Measurements from ENCODE around the gene TBC1D8.

DNA sequence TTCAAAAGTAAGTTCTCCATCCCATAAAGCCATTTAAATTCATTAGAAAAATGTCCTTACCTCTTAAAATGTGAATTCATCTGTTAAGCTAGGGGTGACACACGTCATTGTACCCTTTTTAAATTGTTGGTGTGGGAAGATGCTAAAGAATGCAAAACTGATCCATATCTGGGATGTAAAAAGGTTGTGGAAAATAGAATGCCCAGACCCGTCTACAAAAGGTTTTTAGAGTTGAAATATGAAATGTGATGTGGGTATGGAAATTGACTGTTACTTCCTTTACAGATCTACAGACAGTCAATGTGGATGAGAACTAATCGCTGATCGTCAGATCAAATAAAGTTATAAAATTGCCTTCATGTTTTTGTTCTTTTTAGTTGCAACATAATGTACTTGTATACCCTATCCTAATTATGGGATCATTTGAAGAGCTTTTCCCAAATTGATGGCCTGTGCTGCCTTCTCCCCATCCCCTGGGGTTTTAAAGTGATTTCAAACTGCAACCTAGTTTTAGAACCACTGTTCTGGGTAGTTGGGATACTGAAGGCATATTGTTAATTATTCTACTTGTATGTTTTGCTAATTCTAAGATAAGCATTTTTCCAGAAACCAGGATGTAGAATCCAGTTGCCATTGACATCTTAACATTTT lies 145.0 kb downstream of the TBC1D8 start:
- TF ChIP-seq, protein P1, sequence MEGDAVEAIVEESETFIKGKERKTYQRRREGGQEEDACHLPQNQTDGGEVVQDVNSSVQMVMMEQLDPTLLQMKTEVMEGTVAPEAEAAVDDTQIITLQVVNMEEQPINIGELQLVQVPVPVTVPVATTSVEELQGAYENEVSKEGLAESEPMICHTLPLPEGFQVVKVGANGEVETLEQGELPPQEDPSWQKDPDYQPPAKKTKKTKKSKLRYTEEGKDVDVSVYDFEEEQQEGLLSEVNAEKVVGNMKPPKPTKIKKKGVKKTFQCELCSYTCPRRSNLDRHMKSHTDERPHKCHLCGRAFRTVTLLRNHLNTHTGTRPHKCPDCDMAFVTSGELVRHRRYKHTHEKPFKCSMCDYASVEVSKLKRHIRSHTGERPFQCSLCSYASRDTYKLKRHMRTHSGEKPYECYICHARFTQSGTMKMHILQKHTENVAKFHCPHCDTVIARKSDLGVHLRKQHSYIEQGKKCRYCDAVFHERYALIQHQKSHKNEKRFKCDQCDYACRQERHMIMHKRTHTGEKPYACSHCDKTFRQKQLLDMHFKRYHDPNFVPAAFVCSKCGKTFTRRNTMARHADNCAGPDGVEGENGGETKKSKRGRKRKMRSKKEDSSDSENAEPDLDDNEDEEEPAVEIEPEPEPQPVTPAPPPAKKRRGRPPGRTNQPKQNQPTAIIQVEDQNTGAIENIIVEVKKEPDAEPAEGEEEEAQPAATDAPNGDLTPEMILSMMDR (IDR thresholded peaks at IDR 0.05), result no peak
- no peak for TF ChIP-seq POLR2A (IDR thresholded peaks at IDR 0.05)
